ENCODE data around the gene TRIM49D1.
"Not testable (repeated sequence)": the region's sequence is repeated elsewhere in the genome, so short reads cannot be mapped to it uniquely, and the experiment has no call there.

DNA sequence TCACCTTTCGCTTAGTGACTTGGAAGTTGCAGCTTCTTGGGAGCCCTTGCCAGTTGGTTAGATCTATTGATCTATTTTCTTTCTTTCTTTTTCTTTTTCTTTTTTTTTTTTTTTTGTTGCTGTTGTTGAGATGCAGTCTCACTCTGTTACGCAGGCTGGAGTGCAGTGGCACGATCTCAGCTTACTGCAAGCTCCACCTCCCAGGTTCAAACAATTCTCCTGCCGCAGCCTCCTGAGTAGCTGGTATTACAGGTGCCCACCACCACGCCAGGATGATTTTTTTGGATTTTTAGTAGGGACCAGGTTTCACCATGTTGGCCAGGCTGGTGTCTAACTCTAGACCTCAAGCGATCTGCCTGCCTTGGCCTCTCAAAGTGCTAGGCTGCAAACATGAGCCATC is 44.5 kb downstream of the TRIM49D1 start:
- not testable (repeated sequence) for TF ChIP-seq EZH2 (IDR thresholded peaks at IDR 0.05; ENCODE audit: borderline replicate concordance, low read length)
- TF ChIP-seq, protein P1, sequence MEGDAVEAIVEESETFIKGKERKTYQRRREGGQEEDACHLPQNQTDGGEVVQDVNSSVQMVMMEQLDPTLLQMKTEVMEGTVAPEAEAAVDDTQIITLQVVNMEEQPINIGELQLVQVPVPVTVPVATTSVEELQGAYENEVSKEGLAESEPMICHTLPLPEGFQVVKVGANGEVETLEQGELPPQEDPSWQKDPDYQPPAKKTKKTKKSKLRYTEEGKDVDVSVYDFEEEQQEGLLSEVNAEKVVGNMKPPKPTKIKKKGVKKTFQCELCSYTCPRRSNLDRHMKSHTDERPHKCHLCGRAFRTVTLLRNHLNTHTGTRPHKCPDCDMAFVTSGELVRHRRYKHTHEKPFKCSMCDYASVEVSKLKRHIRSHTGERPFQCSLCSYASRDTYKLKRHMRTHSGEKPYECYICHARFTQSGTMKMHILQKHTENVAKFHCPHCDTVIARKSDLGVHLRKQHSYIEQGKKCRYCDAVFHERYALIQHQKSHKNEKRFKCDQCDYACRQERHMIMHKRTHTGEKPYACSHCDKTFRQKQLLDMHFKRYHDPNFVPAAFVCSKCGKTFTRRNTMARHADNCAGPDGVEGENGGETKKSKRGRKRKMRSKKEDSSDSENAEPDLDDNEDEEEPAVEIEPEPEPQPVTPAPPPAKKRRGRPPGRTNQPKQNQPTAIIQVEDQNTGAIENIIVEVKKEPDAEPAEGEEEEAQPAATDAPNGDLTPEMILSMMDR (IDR thresholded peaks at IDR 0.05; ENCODE audit: low read length): not testable (repeated sequence)

Measured in OCI-LY1 (cell line).